ENCODE measurements around the gene MZT2B. TPM values are rescaled to one million over a fixed set of nuclear protein-coding genes. Genes with fewer than 3 reads are reported as not detected.
"Not testable (repeated sequence)": the region's sequence is repeated elsewhere in the genome, so short reads cannot be mapped to it uniquely, and the experiment has no call there.

Gene MZT2B
- total RNA-seq: 100 to 1,000 TPM; 326 to 336 TPM

- CTCF ChIA-PET: interaction anchor here (0.8 to 2.1 kb wide), 4 partner anchors 37 to 162 kb away, joined by 3 to 16 read pairs (median 4); partner anchors contain the start of genes CCDC74B and IMP4
- POLR2A ChIA-PET: interaction anchor here (0.6 to 2.4 kb wide), 2 partner anchors 160 to 1307 kb away, joined by 3 to 16 read pairs; partner anchors contain the start of gene IMP4
Measured at GRCh38 chr2:130181880-130182682, at the start of gene MZT2B. Gene MZT2B (plus strand): TSS chr2:130182262. CDS start chr2:130182283, 21 bp downstream.

GRCh38 chr2:130135692-130136541 lies 46.1 kb upstream of the MZT2B start:
- CTCF ChIA-PET: no interaction called here

GRCh38 chr2:130136546-130136945 lies 45.5 kb upstream of the MZT2B start:
- POLR2A ChIA-PET: not testable (repeated sequence)

More at GRCh38 chr2:130135692-130136541, 46.1 kb upstream of the MZT2B start:
- POLR2A ChIA-PET: no interaction called here

GRCh38 chr2:130137118-130137517 lies 44.9 kb upstream of the MZT2B start:
- CTCF ChIA-PET, POLR2A ChIA-PET: not testable (repeated sequence)

More at GRCh38 chr2:130136546-130136945, 45.5 kb upstream of the MZT2B start:
- CTCF ChIA-PET: not testable (repeated sequence)

GRCh38 chr2:130138326-130138725 lies 43.7 kb upstream of the MZT2B start:
- CTCF ChIA-PET, POLR2A ChIA-PET: not testable (repeated sequence)

- CTCF ChIA-PET, POLR2A ChIA-PET: not testable (repeated sequence)
Measured at GRCh38 chr2:130138841-130139251, 43.2 kb upstream of the MZT2B start.

- POLR2A ChIA-PET, CTCF ChIA-PET: not testable (repeated sequence)
Measured at GRCh38 chr2:130139331-130140280, 42.5 kb upstream of the MZT2B start.

GRCh38 chr2:130140516-130140915 lies 41.5 kb upstream of the MZT2B start:
- CTCF ChIA-PET, POLR2A ChIA-PET: not testable (repeated sequence)

- CTCF ChIA-PET, POLR2A ChIA-PET: not testable (repeated sequence)
Measured at GRCh38 chr2:130141002-130141401, 41.1 kb upstream of the MZT2B start.

GRCh38 chr2:130141645-130142370 lies 40.3 kb upstream of the MZT2B start:
- CTCF ChIA-PET, POLR2A ChIA-PET: not testable (repeated sequence)

- CTCF ChIA-PET, POLR2A ChIA-PET: not testable (repeated sequence)
Measured at GRCh38 chr2:130142396-130143265, 39.4 kb upstream of the MZT2B start.

- CTCF ChIA-PET, POLR2A ChIA-PET: not testable (repeated sequence)
Measured at GRCh38 chr2:130143266-130144039, 38.6 kb upstream of the MZT2B start.

- POLR2A ChIA-PET: not testable (repeated sequence)
- CTCF ChIA-PET: interaction anchor here (1.0 kb wide), 1 partner anchor 38 kb away, joined by 3 read pairs; no protein-coding TSS in a partner anchor
Measured at GRCh38 chr2:130145006-130145414, 37.1 kb upstream of the MZT2B start, which contains the start of gene CCDC74B. Gene CCDC74B (minus strand): TSS chr2:130145112. CDS start chr2:130144996, 116 bp downstream.

- POLR2A ChIA-PET: not testable (repeated sequence)
Measured at GRCh38 chr2:130148515-130148914, 33.5 kb upstream of the MZT2B start.

GRCh38 chr2:130150181-130151144 lies 31.6 kb upstream of the MZT2B start:
- CTCF ChIA-PET: no interaction called here
- POLR2A ChIA-PET: no interaction called here

More at GRCh38 chr2:130148515-130148914, 33.5 kb upstream of the MZT2B start:
- CTCF ChIA-PET: not testable (repeated sequence)

GRCh38 chr2:130151145-130151512 lies 30.9 kb upstream of the MZT2B start:
- POLR2A ChIA-PET, CTCF ChIA-PET: not testable (repeated sequence)
